Lower leg skin (tissue), 3 donors: ENCODE results near the gene CLK2.

Source experiments
- CTCF ChIP-seq, 3 donors: fragments of 450-650 bp; IDR thresholded peaks; one replicate each; pipeline ENCODE4 v1.5.1; 2016; ENCODE audit warnings: antibody characterized with exemption in 3 of 3, mild to moderate bottlenecking in 3 of 3, moderate library complexity in 2 of 3
- POLR2A ChIP-seq, 2 donors: fragments of 450-650 bp; IDR thresholded peaks; one replicate each; pipeline ENCODE4 v1.6.1; 2016 to 2017; ENCODE audit warnings: antibody characterized with exemption in 2 of 2, mild to moderate bottlenecking in 1 of 2, moderate library complexity in 1 of 2

GRCh38 chr1:155278689-155279160 is 5.4 kb upstream of the CLK2 start:
- TF ChIP-seq CTCF (IDR thresholded peaks at IDR 0.05) (no peak), POLR2A (IDR thresholded peaks at IDR 0.05) (no peak)
